H1 (cell line): ENCODE data around the gene EPB41L2. TPM values are rescaled to one million over a fixed set of nuclear protein-coding genes. Genes with fewer than 3 reads are reported as not detected.

Experiments used
- GABPA ChIP-seq: IDR thresholded peaks from 2 replicates; pipeline ENCODE4 v1.6.1; 2011; ENCODE audit warnings: mild to moderate bottlenecking, low read length, moderate library complexity, borderline replicate concordance; ENCODE audit not compliant: insufficient read depth
- KDM1A ChIP-seq: fragments of 200-600, 300-600 bp; sonication (generic); IDR thresholded peaks from 2 replicates; pipeline ENCODE4 v1.7.1; 2016; ENCODE audit warnings: mild to moderate bottlenecking, low read length, borderline replicate concordance
- KDM4A ChIP-seq: IDR thresholded peaks from one replicate; pipeline ENCODE4 v1.7.1; 2012; ENCODE audit warnings: low read depth, mild to moderate bottlenecking, moderate library complexity, low read length, inconsistent platforms; ENCODE audit not compliant: severe bottlenecking
- KDM5A ChIP-seq: fragments of 200-600 bp; IDR thresholded peaks from 2 replicates; pipeline ENCODE4 v1.7.1; 2012; ENCODE audit warnings: mild to moderate bottlenecking, low read length, inconsistent platforms, mixed read lengths
- SAP30 ChIP-seq: fragments of 300-600 bp; sonication (generic); IDR thresholded peaks from 2 replicates; pipeline ENCODE4 v1.7.1; 2012; ENCODE audit warnings: low read length, moderate library complexity, mild to moderate bottlenecking, inconsistent platforms; ENCODE audit not compliant: insufficient read depth, insufficient replicate concordance
- SIRT6 ChIP-seq: IDR thresholded peaks from one replicate; pipeline ENCODE4 v1.7.1; 2012; ENCODE audit warnings: low read length, inconsistent platforms
- polyA plus RNA-seq, 7 experiments: library from polyadenylated mRNA; depleted of rRNA in 3 of 7; stranded (reverse) in 5 of 7; unstranded in 2 of 7; fragments of >200 nt in 5 of 7; fragments of 200-250 nt in 2 of 7; gene quantifications; 1 replicate in 5 of 7; 2 replicates in 1 of 7; 4 replicates in 1 of 7; pipeline versions ENCODE4 v1.2.1 to v1.2.3, GENCODE V29; 2011 to 2013; ENCODE audit warnings: missing spikeins in 2 of 7, mixed read lengths in 2 of 7
- total RNA-seq: library from RNA; stranded (reverse); fragmentation: NEBNext Ultra II Directional; extraction: Animal tissue kit (Norgen Biotek cat#: 25700); gene quantifications from 2 replicates; pipeline ENCODE4 v1.2.1, GENCODE V29; 2021
- TF ChIP-seq, protein P1 (sequence below), 3 experiments: IDR thresholded peaks; 1 replicate in 2 of 3; 2 replicates in 1 of 3; pipeline versions ENCODE4 v1.5.1 to v1.6.1; 2011; ENCODE audit warnings: low read length in 3 of 3, mild to moderate bottlenecking in 3 of 3, inconsistent platforms in 2 of 3, low read depth in 1 of 3, moderate library complexity in 1 of 3; ENCODE audit not compliant: insufficient read depth in 1 of 3; ENCODE audit errors: control extremely low read depth in 1 of 3

Gene EPB41L2
- total and polyA plus RNA-seq, 2 of the 8 experiments (the other 6 are each of a cell fraction or from before 2014, with no cell fraction given): 22.5 to 123 TPM

DNA sequence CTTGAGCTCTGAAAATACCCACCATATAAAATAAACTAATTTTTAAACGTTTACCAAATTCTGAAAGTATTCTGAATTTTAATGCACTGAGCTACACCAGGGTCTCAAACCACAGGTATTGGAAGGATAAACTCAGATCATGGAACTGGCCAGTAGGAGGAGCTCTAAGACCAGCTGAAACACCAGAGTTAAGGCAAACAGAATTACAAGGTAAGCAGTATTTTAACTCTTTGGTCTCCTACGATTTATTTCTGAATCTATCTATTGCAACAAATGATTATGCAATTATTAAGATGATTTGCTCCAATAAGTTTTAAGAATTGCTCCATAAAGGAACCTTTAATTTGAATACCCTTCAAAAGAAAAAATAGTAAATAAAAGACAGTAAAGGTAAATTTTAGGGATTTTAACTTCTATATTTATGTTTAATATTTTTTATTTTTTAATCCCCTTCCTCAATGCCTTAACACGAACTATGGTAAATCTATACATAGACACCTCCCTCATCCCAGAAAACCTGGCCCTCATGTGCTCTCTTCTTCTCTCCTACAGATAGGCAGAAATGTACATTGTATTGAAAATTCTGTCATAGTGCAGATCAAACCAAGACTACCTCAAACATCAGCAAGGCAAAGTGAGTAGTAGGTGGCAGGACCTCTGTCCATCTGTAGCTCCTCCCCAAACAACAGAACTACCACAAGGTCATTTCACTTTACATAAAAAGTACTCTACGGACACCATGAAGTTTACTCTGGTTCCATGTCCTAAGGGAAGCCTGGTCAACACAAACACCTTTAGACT, 177.5 kb downstream of the EPB41L2 start (continued):
- TF ChIP-seq, protein P1, sequence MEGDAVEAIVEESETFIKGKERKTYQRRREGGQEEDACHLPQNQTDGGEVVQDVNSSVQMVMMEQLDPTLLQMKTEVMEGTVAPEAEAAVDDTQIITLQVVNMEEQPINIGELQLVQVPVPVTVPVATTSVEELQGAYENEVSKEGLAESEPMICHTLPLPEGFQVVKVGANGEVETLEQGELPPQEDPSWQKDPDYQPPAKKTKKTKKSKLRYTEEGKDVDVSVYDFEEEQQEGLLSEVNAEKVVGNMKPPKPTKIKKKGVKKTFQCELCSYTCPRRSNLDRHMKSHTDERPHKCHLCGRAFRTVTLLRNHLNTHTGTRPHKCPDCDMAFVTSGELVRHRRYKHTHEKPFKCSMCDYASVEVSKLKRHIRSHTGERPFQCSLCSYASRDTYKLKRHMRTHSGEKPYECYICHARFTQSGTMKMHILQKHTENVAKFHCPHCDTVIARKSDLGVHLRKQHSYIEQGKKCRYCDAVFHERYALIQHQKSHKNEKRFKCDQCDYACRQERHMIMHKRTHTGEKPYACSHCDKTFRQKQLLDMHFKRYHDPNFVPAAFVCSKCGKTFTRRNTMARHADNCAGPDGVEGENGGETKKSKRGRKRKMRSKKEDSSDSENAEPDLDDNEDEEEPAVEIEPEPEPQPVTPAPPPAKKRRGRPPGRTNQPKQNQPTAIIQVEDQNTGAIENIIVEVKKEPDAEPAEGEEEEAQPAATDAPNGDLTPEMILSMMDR (IDR thresholded peaks at IDR 0.05; ENCODE audit: control extremely low read depth in 1 of 3, insufficient read depth in 1 of 3, low read depth in 1 of 3, low read length in 3 of 3): peak in 2 of 3 experiments; percentile 83 to 86; a peak in 3 of 4 replicates
- no peak for TF ChIP-seq SAP30
- no peak for TF ChIP-seq KDM5A
- TF ChIP-seq GABPA: no peak
- no peak for TF ChIP-seq KDM1A
- TF ChIP-seq KDM4A: no peak
- no peak for TF ChIP-seq SIRT6
